HPDE6-E6E7 (cell line): ENCODE measurements around the gene BACH2.
"Not testable (repeated sequence)": the region's sequence is repeated elsewhere in the genome, so short reads cannot be mapped to it uniquely, and the experiment has no call there.

Experiments
- DNase-seq: peaks from one replicate; pipeline ENCODE4 v3.0.0; 2011; ENCODE audit warnings: missing footprints; ENCODE audit errors: extremely low spot score

BACH2 gene

GRCh38 chr6:90301816-90302215 is 5.2 kb upstream of the BACH2 start:
- no peak for DNase-seq

DNA sequence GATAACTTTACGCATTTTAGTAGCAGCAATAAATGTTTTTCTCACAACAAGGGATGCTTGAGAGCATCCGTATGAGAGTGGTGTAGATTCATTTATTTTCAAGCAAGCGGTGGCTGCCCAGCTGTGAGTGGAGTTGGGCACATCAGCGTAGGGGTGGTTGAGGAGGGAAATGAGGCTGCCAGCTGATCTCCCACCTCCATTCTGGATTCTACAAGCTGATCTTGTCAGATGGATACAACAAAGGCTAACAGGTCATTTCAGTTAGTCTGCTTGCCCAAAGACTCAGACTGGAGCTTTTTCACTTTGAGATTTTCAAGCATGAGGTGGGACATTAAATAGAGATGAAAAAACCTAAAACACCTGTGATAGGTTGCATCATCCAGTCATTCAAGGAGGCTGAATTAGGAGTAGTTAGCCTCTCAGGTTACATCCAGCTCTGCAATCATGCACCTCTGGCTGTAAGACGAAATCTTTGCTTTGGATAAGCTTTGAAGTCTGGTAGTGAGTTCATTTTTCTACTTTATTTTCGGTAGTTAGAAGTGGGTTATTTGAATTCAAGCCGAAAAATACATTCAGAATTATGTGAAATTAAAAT is 1.9 kb upstream of the BACH2 start:
- no peak for DNase-seq

- DNase-seq = no peak
These were observed 1.3 kb upstream of the BACH2 start for GRCh38 chr6:90297867-90298381.

DNA sequence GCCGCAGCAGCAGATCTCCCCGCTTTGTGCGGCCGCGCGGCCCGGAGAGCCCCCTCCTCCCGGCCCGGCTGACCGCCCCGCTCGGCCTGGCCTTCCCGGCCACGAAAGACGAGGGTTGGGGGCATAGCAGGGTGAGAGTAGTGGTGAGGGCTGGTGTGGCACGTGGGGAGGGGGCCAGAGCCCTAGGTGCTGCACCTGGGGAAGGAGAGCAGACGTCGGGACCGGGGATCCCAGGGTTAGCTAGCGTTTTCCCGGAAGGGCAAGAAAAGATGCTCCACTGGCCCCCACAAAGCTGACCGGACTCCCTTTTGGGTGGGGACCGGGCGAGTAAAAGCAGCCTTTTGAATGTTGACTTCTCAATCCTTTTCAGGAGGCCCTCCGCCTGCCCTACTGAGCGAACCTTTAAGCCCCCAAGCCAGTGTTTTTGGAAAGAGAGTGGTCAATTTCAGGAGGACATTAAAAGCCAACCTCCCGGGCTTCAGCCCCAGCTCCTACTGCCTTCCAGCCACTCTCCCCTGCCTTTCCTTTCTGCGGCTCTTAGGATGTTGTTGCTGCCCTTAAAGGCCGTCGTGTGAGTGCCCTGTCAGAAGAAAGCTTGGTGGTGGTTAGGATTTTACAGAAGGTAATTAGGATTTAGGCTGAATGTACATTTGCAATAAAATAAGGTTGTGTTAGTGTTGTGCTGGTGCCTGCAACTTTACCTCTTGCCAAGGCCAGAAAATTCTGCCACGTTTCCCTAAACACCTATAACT is 648 bp upstream of the BACH2 start:
- DNase-seq = no peak

DNA sequence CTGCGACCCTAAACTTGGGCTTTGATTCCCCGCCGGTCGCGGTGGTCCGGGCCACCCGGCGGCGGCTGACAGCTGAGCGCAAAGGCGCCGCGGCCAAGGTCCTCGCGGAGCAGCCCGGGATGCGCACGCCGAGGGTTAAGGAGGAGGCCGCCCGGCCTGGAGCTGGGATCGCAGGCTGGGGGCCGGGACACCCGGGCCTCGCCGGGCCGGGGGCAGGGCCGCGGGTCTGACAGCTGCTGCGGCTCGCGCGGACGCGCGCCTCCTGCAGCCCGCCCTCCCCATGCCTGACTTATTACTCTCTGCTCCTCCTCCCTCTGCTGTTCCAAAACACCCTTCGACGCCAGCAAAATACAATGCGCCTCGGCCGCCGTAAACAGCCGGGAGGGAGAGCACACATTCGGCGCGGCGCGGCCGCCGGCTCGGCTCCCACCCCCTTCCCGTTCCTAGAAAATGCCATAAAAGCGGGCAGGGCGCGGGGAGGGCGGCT is 746 bp downstream of the BACH2 start:
- DNase-seq = peak; percentile 49

DNA sequence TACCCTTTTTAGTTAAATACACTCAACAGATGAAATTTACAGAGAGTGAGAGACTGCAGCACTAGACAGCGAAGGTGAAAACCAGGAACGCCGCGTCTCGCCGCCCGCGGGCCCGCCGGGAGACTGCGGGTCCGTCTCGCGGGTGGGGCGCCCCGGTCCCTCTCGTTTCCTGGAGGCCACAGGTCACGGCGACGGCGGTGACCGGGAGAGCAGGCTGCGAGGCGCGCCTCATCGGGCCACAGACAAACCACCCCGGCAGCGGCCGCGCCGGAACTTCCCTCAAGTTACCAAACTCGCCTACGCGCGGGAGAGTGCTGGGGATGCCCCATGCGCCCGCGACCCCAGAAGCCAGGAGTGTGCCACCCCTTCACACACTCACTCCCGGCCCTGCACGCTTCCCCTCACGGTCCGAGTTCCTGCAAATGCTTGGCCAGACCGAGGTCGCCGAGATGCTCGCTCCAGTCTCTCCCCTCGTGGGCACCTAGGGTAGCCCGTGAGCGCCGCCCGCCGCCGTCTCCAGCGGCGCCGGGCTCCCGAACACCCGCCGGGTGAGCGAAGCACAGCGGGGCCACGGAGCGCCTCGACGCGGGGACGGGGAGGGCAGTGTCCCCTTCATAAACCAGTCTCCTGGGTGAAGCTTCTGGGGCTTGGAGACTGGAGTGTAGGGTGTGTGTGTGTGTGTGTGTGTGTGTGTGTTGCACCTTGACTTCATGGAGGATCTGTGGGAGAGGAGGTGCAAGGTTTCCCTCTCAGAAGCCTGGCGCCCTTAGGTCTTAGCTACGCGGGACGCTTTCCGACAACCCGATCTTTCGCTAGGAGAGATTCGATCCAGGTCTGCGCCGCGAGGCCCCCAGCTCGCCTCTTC is 1.4 kb downstream of the BACH2 start:
- peak; percentile 34 for DNase-seq

GRCh38 chr6:90294614-90294988 is 2.0 kb downstream of the BACH2 start:
- DNase-seq = no peak

GRCh38 chr6:90294008-90294511 is 2.6 kb downstream of the BACH2 start:
- DNase-seq = no peak

- no peak for DNase-seq
These were observed 3.2 kb downstream of the BACH2 start for GRCh38 chr6:90293319-90293953.

GRCh38 chr6:90291565-90291964 is 5.1 kb downstream of the BACH2 start:
- no peak for DNase-seq

DNA sequence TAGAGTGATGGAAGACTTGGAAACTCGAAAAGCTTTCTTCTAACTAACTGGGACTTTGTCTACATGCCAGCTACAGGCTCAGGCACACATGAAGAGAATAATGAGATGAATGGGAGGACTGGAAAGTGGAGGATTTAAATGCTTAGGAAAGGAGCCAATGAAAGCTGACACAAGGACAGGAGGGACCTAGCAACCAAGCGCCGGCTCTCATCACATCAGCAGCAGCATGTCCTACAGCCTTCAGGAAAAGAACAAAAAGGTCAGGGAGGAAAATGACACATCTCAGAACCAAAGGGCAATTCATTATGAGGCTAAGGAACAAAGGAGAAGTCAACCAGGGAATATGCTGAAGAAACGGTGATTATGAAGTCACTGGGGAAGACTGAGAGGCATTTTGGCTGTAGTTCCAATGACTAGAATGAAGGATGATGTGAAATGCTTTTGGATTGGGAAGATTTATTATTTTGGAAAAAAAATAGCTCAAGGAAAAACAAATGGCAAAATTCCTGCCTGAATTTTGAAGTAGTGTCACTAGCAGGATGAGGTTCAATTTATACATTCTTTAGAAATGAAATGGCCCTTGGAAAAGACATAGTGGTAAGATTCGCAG is 5.7 kb downstream of the BACH2 start:
- DNase-seq = no peak

DNA sequence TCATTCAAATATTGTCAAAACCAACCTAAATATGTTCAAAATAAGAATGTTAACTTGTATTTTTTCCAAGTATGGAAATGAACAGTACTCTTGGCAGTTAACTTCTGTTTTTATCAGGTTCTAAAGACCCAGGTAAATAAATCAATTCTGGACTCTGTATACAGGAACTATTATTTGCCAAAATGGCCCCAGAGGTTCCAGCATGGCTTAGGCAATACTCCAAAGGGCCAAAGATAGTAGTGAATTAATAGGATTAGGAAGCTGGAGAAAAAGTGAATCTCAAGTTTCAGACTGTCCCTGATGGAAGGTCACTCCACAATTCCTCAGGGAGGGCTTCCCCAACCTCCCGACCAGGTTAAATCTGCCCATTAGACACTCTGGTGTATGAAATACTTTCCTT is 6.7 kb downstream of the BACH2 start:
- DNase-seq = no peak

DNA sequence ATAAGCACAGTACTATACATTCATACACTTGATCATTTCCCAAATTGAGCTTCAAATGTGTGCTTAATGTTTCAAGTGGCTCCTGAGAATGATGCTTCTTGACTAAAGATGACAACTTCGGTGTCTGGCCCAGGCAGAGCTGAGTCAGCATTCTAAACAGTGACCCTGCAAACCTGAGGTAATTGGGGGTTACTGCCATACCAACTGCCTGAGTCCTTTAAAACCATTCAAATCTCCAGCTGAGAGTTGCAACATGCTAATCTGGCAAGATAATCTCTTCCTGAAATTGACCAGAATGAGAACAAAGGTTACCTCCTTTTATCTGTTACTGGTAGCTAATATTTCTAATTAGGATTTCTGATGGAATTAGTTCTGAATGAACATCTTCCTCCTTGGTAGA is 8.2 kb downstream of the BACH2 start:
- no peak for DNase-seq

GRCh38 chr6:90286884-90287488 is 9.7 kb downstream of the BACH2 start:
- DNase-seq = no peak

DNA sequence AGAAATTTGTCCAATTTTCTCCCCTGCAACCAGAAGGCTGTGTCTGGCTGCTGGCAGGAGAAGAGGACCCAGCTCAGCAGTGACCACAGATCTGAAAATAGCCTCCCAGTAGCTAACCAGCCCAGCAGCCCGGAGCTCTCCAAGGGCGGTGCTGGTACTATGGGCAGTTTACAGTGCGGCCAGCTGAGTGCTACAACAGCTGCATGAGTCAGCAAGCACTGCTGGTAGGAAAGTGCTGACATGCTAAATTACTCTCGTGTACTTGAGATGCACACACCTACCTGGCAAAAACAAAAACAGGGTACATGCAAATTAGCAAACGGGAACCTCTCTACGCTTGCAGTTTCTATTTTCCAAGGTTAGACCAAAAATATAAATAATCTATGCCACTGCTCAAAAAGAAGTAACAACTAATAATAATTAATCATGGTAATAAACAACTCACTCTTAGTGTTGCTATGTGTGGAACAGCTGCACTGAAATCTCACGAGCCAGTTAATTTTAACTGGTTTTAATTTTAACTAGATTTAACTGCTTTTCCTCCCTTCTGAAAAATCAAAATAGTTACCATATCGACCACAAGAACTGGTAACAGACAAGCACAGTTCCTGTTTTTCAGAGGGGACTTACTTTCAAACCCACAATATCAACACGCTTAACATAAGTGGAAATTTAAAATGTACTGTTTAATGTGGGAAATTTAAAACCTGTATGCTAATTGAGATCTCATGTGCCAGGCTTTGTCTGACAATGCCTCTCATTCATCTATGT is 10.8 kb downstream of the BACH2 start:
- DNase-seq = peak; percentile 81

- DNase-seq = no peak
These were observed 11.6 kb downstream of the BACH2 start for GRCh38 chr6:90285042-90285481.

- peak; percentile 93 for DNase-seq
These were observed 12.2 kb downstream of the BACH2 start for GRCh38 chr6:90284236-90285041.

GRCh38 chr6:90282265-90282664 is 14.4 kb downstream of the BACH2 start:
- not testable (repeated sequence) for DNase-seq

DNA sequence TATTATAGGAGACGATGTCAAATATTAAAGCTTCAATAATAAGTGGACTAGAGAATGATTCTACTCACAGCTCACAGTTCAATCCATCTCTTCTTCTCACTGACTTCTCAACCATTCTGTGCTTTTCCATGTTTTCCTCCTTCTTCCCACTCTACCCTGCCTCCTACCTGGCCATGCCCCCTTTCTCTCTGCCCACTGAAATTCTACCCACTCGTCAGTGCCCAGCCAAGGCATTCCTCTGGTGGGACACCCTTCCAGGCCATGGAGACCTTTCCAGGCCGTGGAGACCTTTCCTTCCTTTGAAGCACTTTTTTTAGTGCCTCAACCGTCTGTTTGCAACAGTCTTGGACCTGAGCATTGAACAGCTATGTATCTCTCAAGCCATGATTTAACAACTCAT is 18.5 kb downstream of the BACH2 start:
- no peak for DNase-seq
